Neural crest cell (in vitro differentiated cells): ENCODE measurements around the gene NBPF3. TPM values are rescaled to one million over a fixed set of nuclear protein-coding genes. Genes with fewer than 3 reads are reported as not detected.
"Not testable (repeated sequence)": the region's sequence is repeated elsewhere in the genome, so short reads cannot be mapped to it uniquely, and the experiment has no call there.

Experiments used
- DNase-seq: peaks from one replicate; pipeline ENCODE4 v3.0.0; 2021; ENCODE audit warnings: low read depth, mixed read lengths, low spot score
- H3K27ac Mint-ChIP-seq: one replicate; pipeline ENCODE4 v1.8.0; 2021; ENCODE audit warnings: mild to moderate bottlenecking, mixed read lengths; ENCODE audit not compliant: unreplicated experiment
- H3K27me3 Mint-ChIP-seq: 2 replicates; pipeline ENCODE4 v1.8.0; 2021; ENCODE audit warnings: low read depth, mild to moderate bottlenecking, mixed read lengths
- H3K36me3 Mint-ChIP-seq: 2 replicates; pipeline ENCODE4 v1.8.0; 2021; ENCODE audit warnings: low read depth, mild to moderate bottlenecking, mixed read lengths
- H3K4me1 Mint-ChIP-seq: 2 replicates; pipeline ENCODE4 v1.8.0; 2021; ENCODE audit warnings: mixed read lengths
- H3K4me3 Mint-ChIP-seq: one replicate; pipeline ENCODE4 v1.8.0; 2021; ENCODE audit warnings: mild to moderate bottlenecking, mixed read lengths
- H3K9me3 Mint-ChIP-seq: 2 replicates; pipeline ENCODE4 v1.8.0; 2021; ENCODE audit warnings: mixed read lengths
- total RNA-seq: library from RNA; stranded (reverse); gene quantifications from 2 replicates; pipeline ENCODE4 v1.2.1, GENCODE V29; 2021
- TF ChIP-seq, protein P1 (sequence below): fragments of 200-600 bp; sonication (generic); conservative IDR thresholded peaks from 2 replicates; pipeline ENCODE4 v1.5.0; 2021; ENCODE audit warnings: antibody characterized with exemption, mild to moderate bottlenecking

Gene NBPF3
- total RNA-seq, 1 donor from 2014 or later = 19.2 TPM

DNA sequence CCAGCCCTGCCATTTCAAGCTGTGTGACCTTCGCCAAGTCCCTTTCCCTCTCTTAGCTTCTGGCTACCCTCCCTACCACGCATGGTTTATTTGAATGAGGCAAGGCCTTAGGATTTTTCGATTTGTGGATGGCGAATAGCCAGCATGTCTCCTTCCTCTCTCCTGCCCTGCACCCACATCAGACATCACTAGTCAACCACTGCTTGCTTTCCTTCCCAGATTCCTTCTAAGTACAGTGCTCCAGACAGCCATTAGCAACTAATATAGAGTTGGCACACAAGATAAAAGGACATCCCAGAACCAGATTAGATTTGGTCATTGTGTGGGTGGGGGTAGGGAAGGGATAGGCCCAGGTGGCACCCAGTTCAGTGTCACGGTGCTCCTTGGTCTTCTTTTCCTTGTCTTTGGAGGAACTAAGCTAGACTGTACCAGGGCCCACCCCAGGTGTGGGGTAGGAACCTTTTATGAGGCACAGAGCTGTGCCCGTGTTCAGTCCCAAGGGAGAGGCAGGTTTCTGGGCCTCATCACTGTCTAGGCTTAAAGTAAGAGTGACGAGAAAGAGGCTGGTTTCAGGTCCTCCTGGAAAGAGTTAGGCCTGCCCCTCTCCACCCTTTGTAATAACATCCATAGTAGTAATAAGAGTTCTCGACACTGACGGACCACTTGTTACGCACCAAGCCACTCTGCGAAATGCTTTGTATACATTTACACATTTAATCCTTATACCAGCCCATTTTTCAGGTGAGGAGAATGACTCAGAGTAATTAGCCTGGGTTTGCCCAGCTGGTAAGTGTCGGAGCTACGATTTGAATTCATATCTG lies 77.9 kb downstream of the NBPF3 start:
- no peak for DNase-seq
- TF ChIP-seq, protein P1, sequence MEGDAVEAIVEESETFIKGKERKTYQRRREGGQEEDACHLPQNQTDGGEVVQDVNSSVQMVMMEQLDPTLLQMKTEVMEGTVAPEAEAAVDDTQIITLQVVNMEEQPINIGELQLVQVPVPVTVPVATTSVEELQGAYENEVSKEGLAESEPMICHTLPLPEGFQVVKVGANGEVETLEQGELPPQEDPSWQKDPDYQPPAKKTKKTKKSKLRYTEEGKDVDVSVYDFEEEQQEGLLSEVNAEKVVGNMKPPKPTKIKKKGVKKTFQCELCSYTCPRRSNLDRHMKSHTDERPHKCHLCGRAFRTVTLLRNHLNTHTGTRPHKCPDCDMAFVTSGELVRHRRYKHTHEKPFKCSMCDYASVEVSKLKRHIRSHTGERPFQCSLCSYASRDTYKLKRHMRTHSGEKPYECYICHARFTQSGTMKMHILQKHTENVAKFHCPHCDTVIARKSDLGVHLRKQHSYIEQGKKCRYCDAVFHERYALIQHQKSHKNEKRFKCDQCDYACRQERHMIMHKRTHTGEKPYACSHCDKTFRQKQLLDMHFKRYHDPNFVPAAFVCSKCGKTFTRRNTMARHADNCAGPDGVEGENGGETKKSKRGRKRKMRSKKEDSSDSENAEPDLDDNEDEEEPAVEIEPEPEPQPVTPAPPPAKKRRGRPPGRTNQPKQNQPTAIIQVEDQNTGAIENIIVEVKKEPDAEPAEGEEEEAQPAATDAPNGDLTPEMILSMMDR = no peak
- no peaks in the 10 kb centered on the region for H3K4me1 Mint-ChIP-seq
- H3K27me3 Mint-ChIP-seq = peaks cover 4% of the 10 kb centered on the region
- H3K9me3 Mint-ChIP-seq = no peaks in the 10 kb centered on the region
- H3K36me3 Mint-ChIP-seq = no peaks in the 10 kb centered on the region
- no peak overlapping the region for H3K27ac Mint-ChIP-seq
- no peak overlapping the region for H3K4me3 Mint-ChIP-seq

DNA sequence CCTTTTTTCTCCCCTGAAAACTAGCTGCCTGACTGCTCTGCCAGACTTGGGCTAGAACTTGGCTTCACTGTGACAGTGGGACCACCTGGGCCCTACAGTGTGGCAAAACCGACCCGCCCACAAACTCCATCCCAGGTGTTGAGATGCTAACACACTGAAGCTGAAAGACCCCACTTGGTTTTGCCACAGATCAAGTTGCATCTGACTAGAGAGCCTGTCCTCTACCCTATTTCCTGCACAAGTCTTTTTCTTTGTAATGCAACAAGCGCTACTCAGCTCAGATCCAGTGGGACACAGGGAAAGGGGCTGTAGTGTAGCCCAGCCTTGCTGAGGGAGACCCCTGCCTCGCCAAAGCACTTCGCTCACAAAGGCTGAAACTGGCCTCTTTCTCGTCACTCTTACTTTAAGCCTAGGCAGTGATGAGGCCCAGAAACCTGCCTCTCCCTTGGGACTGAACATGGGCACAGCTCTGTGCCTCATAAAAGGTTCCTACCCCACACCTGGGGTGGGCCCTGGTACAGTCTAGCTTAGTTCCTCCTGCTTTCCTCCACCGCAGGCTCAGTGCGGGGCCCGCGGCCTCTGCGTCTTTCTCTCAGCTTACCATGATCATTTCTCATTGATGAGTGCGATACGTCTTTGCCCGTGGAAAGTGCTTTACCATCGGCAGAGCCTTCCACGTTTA lies 79.0 kb downstream of the NBPF3 start:
- TF ChIP-seq, protein P1 = no peak
- no peaks in the 10 kb centered on the region for H3K36me3 Mint-ChIP-seq
- DNase-seq = no peak
- H3K27ac Mint-ChIP-seq = no peak overlapping the region
- H3K27me3 Mint-ChIP-seq = peaks cover under 1% of the 10 kb centered on the region
- H3K4me1 Mint-ChIP-seq = no peaks in the 10 kb centered on the region
- H3K4me3 Mint-ChIP-seq = no peak overlapping the region
- no peaks in the 10 kb centered on the region for H3K9me3 Mint-ChIP-seq

DNA sequence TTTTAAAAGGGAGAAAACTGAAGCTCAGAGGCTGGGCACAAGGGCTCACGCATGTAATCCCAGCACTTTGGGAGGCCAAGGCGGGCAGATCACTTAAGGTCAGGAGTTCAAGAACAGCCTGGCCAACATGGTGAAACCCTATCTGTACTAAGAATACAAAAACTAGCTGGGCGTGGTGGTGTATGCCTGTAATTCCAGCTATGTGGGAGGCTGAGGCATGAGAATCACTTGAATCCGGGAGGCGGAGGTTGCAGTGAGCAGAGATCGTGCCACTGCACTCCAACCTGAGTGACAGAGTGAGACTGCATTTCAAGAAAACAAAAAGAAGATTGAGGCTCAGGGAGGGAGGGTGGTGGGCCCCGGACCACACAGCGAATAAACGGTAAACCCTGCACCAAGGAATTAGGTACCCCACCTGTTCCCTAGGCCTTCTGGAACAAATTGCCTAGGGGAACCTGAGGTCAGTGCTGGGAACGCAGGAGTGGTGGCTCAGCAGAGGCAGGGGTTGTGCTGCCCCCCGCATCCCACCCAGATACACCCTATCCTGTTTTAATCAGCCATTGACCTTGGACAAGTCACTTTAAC lies 79.6 kb downstream of the NBPF3 start:
- not testable (repeated sequence) for H3K9me3 Mint-ChIP-seq, H3K4me3 Mint-ChIP-seq, H3K27me3 Mint-ChIP-seq, H3K36me3 Mint-ChIP-seq, H3K27ac Mint-ChIP-seq, DNase-seq, H3K4me1 Mint-ChIP-seq

DNA sequence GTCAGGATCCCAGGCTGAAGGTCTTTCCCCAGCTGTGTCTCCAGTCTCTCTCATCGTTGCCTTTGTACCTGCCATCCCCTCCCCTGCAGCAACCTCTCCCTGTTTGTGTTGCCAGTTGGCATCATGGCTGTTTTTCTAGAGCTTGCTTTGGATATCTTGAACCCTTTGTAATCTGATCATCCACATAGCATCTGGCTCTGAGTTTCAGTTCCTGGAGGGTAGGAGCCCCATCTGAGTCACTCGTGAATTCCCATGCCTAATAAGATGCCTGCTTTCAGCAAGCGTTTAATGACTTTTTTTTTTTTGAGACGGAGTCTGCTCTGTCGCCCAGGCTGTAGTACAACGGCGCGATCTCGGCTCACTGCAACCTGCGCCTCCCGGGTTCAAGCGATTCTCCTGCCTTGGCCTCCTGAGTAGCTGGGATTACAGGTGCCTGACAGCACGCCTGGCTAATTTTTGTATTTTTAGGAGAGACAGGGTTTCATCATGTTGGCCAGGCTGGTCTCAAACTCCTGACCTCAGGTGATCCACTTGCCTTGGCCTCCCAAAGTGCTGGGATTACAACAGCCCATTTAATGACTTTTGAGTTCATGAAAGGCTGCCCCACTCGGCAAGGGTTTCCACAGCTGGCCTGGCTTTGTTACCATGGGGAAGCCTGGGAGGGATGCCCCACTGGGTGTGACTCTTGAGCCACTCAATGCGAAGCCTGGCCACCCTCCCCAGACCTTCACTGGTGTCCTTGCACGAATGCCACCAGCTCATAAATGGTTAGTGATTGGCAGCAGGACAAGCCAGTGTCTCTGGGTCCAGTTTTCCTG lies 81.2 kb downstream of the NBPF3 start:
- Mint-ChIP-seq H3K27ac (no peak overlapping the region), H3K4me1 (no peaks in the 10 kb centered on the region), H3K9me3 (no peaks in the 10 kb centered on the region), H3K27me3 (no peaks in the 10 kb centered on the region), H3K4me3 (no peak overlapping the region), H3K36me3 (no peaks in the 10 kb centered on the region)
- DNase-seq = no peak
- TF ChIP-seq, protein P1 = no peak

DNA sequence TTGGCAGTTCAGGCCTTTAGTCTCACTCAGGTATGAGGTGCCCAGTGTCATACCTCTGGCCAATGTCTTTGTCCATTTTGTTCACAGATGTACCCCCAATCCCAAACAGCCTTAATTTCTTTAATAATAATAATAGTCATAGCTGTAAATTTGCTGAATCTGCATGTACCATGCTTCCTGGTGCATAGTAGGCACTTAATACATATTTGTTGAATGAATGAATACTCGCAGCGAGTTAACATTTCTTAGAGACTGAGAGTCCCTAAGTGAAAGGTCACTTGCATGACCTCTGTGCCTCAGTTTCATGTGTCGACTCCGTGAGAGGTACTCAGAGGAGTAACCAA lies 81.8 kb downstream of the NBPF3 start:
- TF ChIP-seq, protein P1 = no peak
- H3K27ac Mint-ChIP-seq = no peak overlapping the region
- DNase-seq = no peak
- H3K9me3 Mint-ChIP-seq = no peaks in the 10 kb centered on the region
- H3K4me1 Mint-ChIP-seq = no peaks in the 10 kb centered on the region
- H3K36me3 Mint-ChIP-seq = no peaks in the 10 kb centered on the region
- H3K27me3 Mint-ChIP-seq = no peaks in the 10 kb centered on the region
- no peak overlapping the region for H3K4me3 Mint-ChIP-seq
